Lung (tissue), 12 donors: Measurements from ENCODE around the gene TMEM170A. TPM values are rescaled to one million over a fixed set of nuclear protein-coding genes. Genes with fewer than 3 reads are reported as not detected.
"Not testable (repeated sequence)": the region's sequence is repeated elsewhere in the genome, so short reads cannot be mapped to it uniquely, and the experiment has no call there.

Experiments
- ATAC-seq: fragments of 200-7000 bp; cut with Tn5 transposase; one replicate; pipeline ENCODE4 v1.9.1; 2020; ENCODE audit warnings: moderate number of reproducible peaks; ENCODE audit not compliant: insufficient read depth, low FRiP score
- DNase-seq, 3 donors: peaks; one replicate each; pipeline ENCODE4 v3.0.0-alpha.2; 2013 to 2017
- H3K27ac ChIP-seq, 2 donors: one replicate each; pipeline ENCODE4 v1.5.1; 2013; ENCODE audit warnings: mild to moderate bottlenecking in 2 of 2, moderate library complexity in 2 of 2, control low read depth in 1 of 2, inconsistent platforms in 1 of 2, low read depth in 1 of 2, low read length in 1 of 2
- H3K27me3 ChIP-seq, 3 donors: one replicate each; pipeline ENCODE4 v1.5.1; 2013; ENCODE audit warnings: low read length in 2 of 3; ENCODE audit not compliant: control insufficient read depth in 3 of 3, insufficient read depth in 3 of 3
- H3K36me3 ChIP-seq, 4 donors: one replicate each; pipeline ENCODE4 v1.5.1; 2013; ENCODE audit warnings: low read length in 4 of 4, mild to moderate bottlenecking in 1 of 4, moderate library complexity in 1 of 4; ENCODE audit not compliant: control insufficient read depth in 4 of 4, insufficient read depth in 4 of 4
- H3K4me1 ChIP-seq, 5 donors: one replicate each; pipeline ENCODE4 v1.5.1; 2013; ENCODE audit warnings: low read length in 5 of 5, mild to moderate bottlenecking in 2 of 5, moderate library complexity in 1 of 5; ENCODE audit not compliant: control insufficient read depth in 5 of 5, insufficient read depth in 5 of 5
- H3K4me3 ChIP-seq: one replicate; pipeline ENCODE4 v1.5.1; 2013; ENCODE audit warnings: mild to moderate bottlenecking, control low read depth, moderate library complexity
- H3K9ac ChIP-seq, 2 donors: one replicate each; pipeline ENCODE4 v1.5.1; 2013; ENCODE audit warnings: low read length in 2 of 2, control low read depth in 1 of 2; ENCODE audit not compliant: insufficient read depth in 1 of 2
- H3K9me3 ChIP-seq, 4 donors: one replicate each; pipeline ENCODE4 v1.5.1; 2013; ENCODE audit warnings: low read length in 3 of 4, mild to moderate bottlenecking in 1 of 4, moderate library complexity in 1 of 4; ENCODE audit not compliant: control insufficient read depth in 4 of 4, insufficient read depth in 3 of 4
- CTCF ChIP-seq: IDR thresholded peaks from 2 replicates; pipeline ENCODE4 v1.5.1; 2012; ENCODE audit warnings: mild to moderate bottlenecking; ENCODE audit errors: control extremely low read depth, extremely low read depth
- WGBS, 2 donors: extraction: QIAGEN DNeasy Blood & Tissue Kit; methylation state at CpG; one replicate each; pipeline ENCODE4 v1.1.7; 2013; 5-methylcytosine and 5-hydroxymethylcytosine counted together
- polyA plus RNA-seq, 2 donors: library from polyadenylated mRNA; stranded (reverse); fragments of 200-250 nt; gene quantifications; one replicate each; pipeline ENCODE4 v1.2.1, GENCODE V29; 2013
- total RNA-seq, 2 donors: library from RNA; depleted of rRNA in 1 of 2; stranded (reverse); fragments of >200 nt in 1 of 2; gene quantifications; one replicate each; pipeline ENCODE4 v1.2.1, GENCODE V29; 2014 to 2021
- donor health status: control.
- donor health status: control.
- donor health status: Bipolar disorder and iron deficiency.
- donor health status: healthy.
- donor health status: DM: yes; HTN: yes; CAD: no.

TMEM170A gene
- total and polyA plus RNA-seq, 4 donors: 8.2 to 37.9 (median 15.2) TPM

DNA sequence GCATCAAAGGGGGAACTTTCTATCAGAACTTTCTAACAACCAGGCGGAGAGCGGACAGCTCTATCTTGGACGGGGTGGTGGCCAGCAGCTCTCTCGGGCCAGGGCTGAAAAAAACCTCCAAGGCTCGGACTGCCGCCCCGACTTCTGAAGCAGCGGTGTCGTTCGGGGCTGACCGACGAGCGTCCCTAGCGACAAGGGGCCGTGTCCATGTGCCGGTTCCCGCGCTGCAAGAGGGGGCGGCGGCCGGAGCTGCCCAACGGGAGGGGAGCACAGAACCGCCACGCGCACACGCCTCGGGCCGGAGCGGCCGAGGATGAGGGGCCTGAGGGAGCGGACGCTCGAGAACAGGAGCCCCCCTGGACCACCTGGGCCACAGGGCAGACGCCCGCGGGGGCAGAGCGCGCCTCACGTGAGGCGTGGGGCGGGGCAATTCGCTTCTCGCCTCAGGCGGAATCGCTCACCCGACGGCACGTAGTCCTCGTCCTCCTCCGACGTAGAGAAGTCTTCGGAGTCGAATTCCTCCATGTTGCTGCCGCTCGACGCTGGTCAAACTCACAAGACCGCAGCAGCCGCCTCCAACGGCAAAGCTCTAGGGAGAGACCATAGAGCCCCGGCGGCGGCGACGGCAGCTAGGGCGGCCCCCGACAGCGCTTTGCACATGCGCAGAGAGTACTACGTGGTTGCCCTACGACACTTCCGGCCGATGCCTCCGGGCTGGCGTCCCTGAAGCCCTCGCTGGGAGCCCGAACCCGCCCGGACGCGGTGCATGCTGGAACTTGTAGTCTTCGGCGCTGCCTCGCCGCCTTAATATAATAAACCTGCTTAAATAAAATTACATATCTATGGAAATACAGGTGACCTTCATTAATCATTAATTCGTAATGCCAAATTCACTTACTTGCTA lies 31.4 kb downstream of the TMEM170A start, which contains the start of gene CFDP1:
Gene CFDP1, minus strand, starts transcription at position 676 of the 904 bp plus-strand sequence. Its CDS starts 151 bp downstream, at position 525.
- DNase-seq: peak; percentile 97 to 99 (median 98)
- peaks cover 0 to 8% (median under 1%) of the 10 kb centered on the region in 4 donors for H3K36me3 ChIP-seq
- H3K9me3 ChIP-seq: peaks cover 0 to 5% (median 0%) of the 10 kb centered on the region in 4 donors
- peak; percentile 94 for ATAC-seq
- no peaks in the 10 kb centered on the region for H3K27me3 ChIP-seq
- peak within 1 kb of the TSS; percentile 90 to 98 for H3K9ac ChIP-seq
- H3K4me3 ChIP-seq: peak within 1 kb of the TSS; percentile 87
- 1% methylated on average over 80 to 85 of the region's 85 CpGs for WGBS, 2 donors
- H3K4me1 ChIP-seq: peaks cover 0 to 10% (median 4%) of the 10 kb centered on the region in 5 donors
- no peak for TF ChIP-seq CTCF
- peak within 1 kb of the TSS; percentile 95 to 99 for H3K27ac ChIP-seq

- peaks cover 0 to 10% (median 4%) of the 10 kb centered on the region in 5 donors for H3K4me1 ChIP-seq
- DNase-seq (no peak), ATAC-seq (no peak)
- no peak overlapping the region for H3K9ac ChIP-seq
- H3K27me3 ChIP-seq: no peaks in the 10 kb centered on the region
- H3K9me3 ChIP-seq: no peaks in the 10 kb centered on the region
- H3K36me3 ChIP-seq: peaks cover 0 to 8% (median under 1%) of the 10 kb centered on the region in 4 donors
- H3K4me3 ChIP-seq: no peak overlapping the region
- H3K27ac ChIP-seq: no peak overlapping the region
- WGBS, 2 donors: 84 to 96% methylated on average over 11 of the region's 11 CpGs
- no peak for TF ChIP-seq CTCF
Measured at GRCh38 chr16:75429621-75430403, 34.7 kb downstream of the TMEM170A start.

GRCh38 chr16:75426524-75426923 lies 38.0 kb downstream of the TMEM170A start:
- H3K27ac ChIP-seq, H3K36me3 ChIP-seq, H3K9me3 ChIP-seq, H3K4me3 ChIP-seq, DNase-seq, H3K27me3 ChIP-seq, H3K9ac ChIP-seq, ATAC-seq, H3K4me1 ChIP-seq: not testable (repeated sequence)
- 77% methylated on average over 2 of the region's 2 CpGs for WGBS, 2 donors

DNA sequence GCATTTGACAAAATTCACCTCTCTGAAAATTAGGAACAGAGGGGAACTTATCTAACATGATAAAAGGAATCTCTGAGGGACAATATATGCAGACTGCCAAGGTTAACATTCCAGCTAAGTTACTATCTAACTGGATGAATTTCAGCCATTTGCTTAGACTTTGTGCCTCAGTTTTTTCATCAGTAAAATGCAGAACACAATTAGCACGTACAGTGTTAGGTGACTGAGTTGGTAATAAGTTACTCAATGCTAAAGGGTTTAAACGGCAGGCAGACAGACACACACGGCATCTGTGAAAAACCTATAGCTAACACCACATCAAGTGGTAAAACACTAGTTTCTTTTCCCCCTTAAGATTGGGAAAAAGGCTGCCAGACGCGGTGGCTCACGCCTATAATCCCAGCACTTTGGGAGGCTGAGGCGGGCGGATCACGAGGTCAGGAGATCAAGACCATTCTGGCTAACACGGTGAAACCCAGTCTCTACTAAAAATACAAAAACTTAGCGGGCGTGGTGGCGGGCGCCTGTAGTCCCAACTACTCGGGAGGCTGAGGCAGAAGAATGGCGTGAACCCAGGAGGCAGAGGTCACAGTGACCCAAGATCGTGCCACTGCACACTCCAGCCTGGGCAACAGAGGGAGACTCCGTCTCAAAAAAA lies 40.3 kb downstream of the TMEM170A start:
- H3K27me3 ChIP-seq, DNase-seq, H3K4me3 ChIP-seq, H3K9me3 ChIP-seq, H3K36me3 ChIP-seq, H3K9ac ChIP-seq, ATAC-seq, H3K27ac ChIP-seq: not testable (repeated sequence)
- 91 to 94% methylated on average over 18 of the region's 18 CpGs for WGBS, 2 donors
- H3K4me1 ChIP-seq: peaks cover 0 to 11% (median 2%) of the 10 kb centered on the region in 5 donors
